Activated CD4-positive, alpha-beta memory T cell treated with anti-CD3 and anti-CD28 coated beads for 36 hours (primary cell): ENCODE measurements around the gene BICRA. TPM values are rescaled to one million over a fixed set of nuclear protein-coding genes. Genes with fewer than 3 reads are reported as not detected.
A peak's percentile ranks its signal among the peaks of the same experiment; 100 is the strongest.
"Not testable (repeated sequence)": the region's sequence is repeated elsewhere in the genome, so short reads cannot be mapped to it uniquely, and the experiment has no call there.

Source experiments
- CTCF ChIA-PET: fragments of 350-600 bp; sonication (Branson Sonifier 250); formaldehyde crosslinking; loops from one replicate; lab custom pipeline; 2021; ENCODE audit warnings: antibody characterized with exemption, inconsistent platforms; lab: Charles Lee
- POLR2A ChIA-PET: fragments of 350-600 bp; sonication (Branson Sonifier 250); formaldehyde crosslinking; loops from one replicate; lab custom pipeline; 2021; ENCODE audit warnings: antibody characterized with exemption; lab: Charles Lee
- DNase-seq: peaks from one replicate; pipeline ENCODE4 v3.0.0-alpha.2; 2020
- H3K27ac Mint-ChIP-seq: one replicate; pipeline ENCODE4 v1.8.0; 2021; ENCODE audit warnings: mixed read lengths
- H3K27me3 Mint-ChIP-seq: one replicate; pipeline ENCODE4 v1.8.0; 2021; ENCODE audit warnings: mixed read lengths
- H3K36me3 Mint-ChIP-seq: one replicate; pipeline ENCODE4 v1.8.0; 2021; ENCODE audit warnings: mixed read lengths
- H3K4me1 Mint-ChIP-seq: one replicate; pipeline ENCODE4 v1.8.0; 2021; ENCODE audit warnings: low read depth, mixed read lengths
- H3K4me3 Mint-ChIP-seq: one replicate; pipeline ENCODE4 v1.8.0; 2021; ENCODE audit warnings: mild to moderate bottlenecking, mixed read lengths
- H3K9me3 Mint-ChIP-seq: one replicate; pipeline ENCODE4 v1.8.0; 2021; ENCODE audit warnings: mixed read lengths
- intact Hi-C: fragments of 100-400 bp; cut with micrococcal nuclease; formaldehyde crosslinking; loops from one replicate; pipeline ENCODE4 v1.15.1; 2023
- total RNA-seq, 2 experiments: library from RNA; stranded (reverse); gene quantifications; one replicate each; pipeline ENCODE4 v1.2.3, GENCODE V29; 2021

The BICRA gene
- total RNA-seq, 2 experiments from 2014 or later, result 11.9 to 14.0 TPM

- H3K9me3 Mint-ChIP-seq, POLR2A ChIA-PET, H3K27ac Mint-ChIP-seq, DNase-seq, H3K27me3 Mint-ChIP-seq: not testable (repeated sequence)
- peaks cover 26% of the 10 kb centered on the region for H3K36me3 Mint-ChIP-seq
- CTCF ChIA-PET, result interaction anchor here (1.0 to 9.8 kb wide), 4 partner anchors 20 to 262 kb away, joined by 4 to 183 read pairs (median 8); partner anchors contain the start of genes EHD2 and KPTN
- peaks cover 49% of the 10 kb centered on the region for H3K4me1 Mint-ChIP-seq
- intact Hi-C loops, result loop anchor here (10.0 kb wide), 1 partner anchor 589 kb away; no protein-coding TSS in a partner anchor
- peak overlapping the region; percentile 99 for H3K4me3 Mint-ChIP-seq
Measured at GRCh38 chr19:47746129-47746528, 137.2 kb downstream of the BICRA start.

DNA sequence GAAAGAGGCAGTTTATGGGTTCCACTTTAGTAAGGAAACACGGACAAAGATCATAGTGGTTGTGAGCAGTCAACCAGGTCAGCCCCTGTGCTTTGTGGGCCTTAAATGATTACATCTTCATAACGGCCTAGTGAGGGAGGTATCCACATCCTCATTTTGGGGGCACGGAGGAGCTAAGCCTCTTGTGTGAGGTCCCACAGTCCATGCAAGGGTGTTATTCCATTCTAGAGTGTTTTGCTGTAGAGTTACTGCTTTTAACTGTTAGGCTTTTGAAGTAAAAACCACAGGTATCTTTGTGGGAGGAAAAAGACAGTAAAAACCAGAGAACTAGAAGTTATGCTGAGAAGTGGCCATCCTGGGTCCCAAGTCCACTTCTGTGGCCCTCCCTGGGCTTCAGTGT lies 140.4 kb downstream of the BICRA start:
- CTCF ChIA-PET, result interaction anchor here (1.1 to 4.0 kb wide), 2 partner anchors 17 to 36 kb away, joined by 3 to 11 read pairs; partner anchors contain the start of gene EHD2
- no peak for DNase-seq
- POLR2A ChIA-PET, result no interaction called here
- Mint-ChIP-seq H3K4me1 (peaks cover 35% of the 10 kb centered on the region), H3K36me3 (peaks cover 47% of the 10 kb centered on the region), H3K9me3 (no peaks in the 10 kb centered on the region), H3K27ac (peak overlapping the region; percentile 47), H3K27me3 (peaks cover 2% of the 10 kb centered on the region), H3K4me3 (no peak overlapping the region)
- intact Hi-C loops, result loop anchor here (10.0 kb wide), 1 partner anchor 585 kb away; no protein-coding TSS in a partner anchor

DNA sequence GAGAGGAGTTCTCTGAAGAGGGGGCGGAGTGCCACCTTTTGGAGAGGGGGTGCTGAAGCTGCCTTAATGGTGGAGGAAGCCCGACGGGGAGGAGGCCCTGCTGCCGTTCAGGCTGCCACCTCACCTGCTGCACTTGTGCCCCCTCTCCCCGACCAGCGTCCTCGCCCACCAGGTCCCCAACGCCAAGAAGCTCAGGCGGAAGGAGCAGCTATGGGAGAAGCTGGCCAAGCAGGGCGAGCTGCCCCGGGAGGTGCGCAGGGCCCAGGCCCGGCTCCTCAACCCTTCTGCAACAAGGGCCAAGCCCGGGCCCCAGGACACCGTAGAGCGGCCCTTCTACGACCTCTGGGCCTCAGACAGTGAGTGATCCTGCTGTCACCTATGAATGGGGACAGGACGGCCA lies 141.8 kb downstream of the BICRA start:
- Mint-ChIP-seq H3K4me1 (peaks cover 25% of the 10 kb centered on the region), H3K27ac (no peak overlapping the region), H3K27me3 (no peaks in the 10 kb centered on the region), H3K4me3 (no peak overlapping the region), H3K9me3 (no peaks in the 10 kb centered on the region), H3K36me3 (peaks cover 42% of the 10 kb centered on the region)
- CTCF ChIA-PET, result interaction anchor here (1.4 to 1.6 kb wide), 2 partner anchors 15 to 38 kb away, joined by 5 read pairs; partner anchors contain the start of gene EHD2
- POLR2A ChIA-PET, result no interaction called here
- no peak for DNase-seq
- intact Hi-C loops, result no loop called here

GRCh38 chr19:47752440-47753211 lies 143.7 kb downstream of the BICRA start:
- H3K27ac Mint-ChIP-seq, result no peak overlapping the region
- intact Hi-C loops, result no loop called here
- H3K36me3 Mint-ChIP-seq, result peaks cover 53% of the 10 kb centered on the region
- H3K4me1 Mint-ChIP-seq, result peaks cover 17% of the 10 kb centered on the region
- POLR2A ChIA-PET, result no interaction called here
- DNase-seq, result no peak
- no peaks in the 10 kb centered on the region for H3K27me3 Mint-ChIP-seq
- H3K4me3 Mint-ChIP-seq, result no peak overlapping the region
- no peaks in the 10 kb centered on the region for H3K9me3 Mint-ChIP-seq
- CTCF ChIA-PET, result interaction anchor here (1.1 to 1.6 kb wide), 3 partner anchors 10 to 40 kb away, joined by 3 to 5 read pairs (median 3); partner anchors contain the start of gene EHD2

Other genes starting within 250 kb of the BICRA start
- under 1 TPM; 0.26 to 0.63 TPM for gene MEIS3, start 189.6 kb upstream of the BICRA start, total RNA-seq
- gene SLC8A2, start 137.2 kb upstream of the BICRA start, total RNA-seq, result under 1 TPM in 1 of 2 experiments, not detected in 1; 0.14 TPM
- gene KPTN, start 124.9 kb upstream of the BICRA start, total RNA-seq, result 1 to 10 TPM; 7.0 to 9.2 TPM
- 10 to 100 TPM; 67.3 to 70.4 TPM for gene NAPA, start 94.1 kb upstream of the BICRA start, total RNA-seq
- under 1 TPM; 0.07 to 0.31 TPM for gene ZNF541, start 36.0 kb upstream of the BICRA start, total RNA-seq
- gene EHD2, start 104.3 kb downstream of the BICRA start, total RNA-seq, result 1 to 10 TPM in 1 of 2 experiments, under 1 TPM in 1; 0.81 to 1.6 TPM
- gene NOP53, start 136.4 kb downstream of the BICRA start, total RNA-seq, result 100 to 1,000 TPM; 259 to 268 TPM
- gene SELENOW, start 169.6 kb downstream of the BICRA start, total RNA-seq, result 100 to 1,000 TPM; 162 to 174 TPM
- gene TPRX1, start 195.4 kb downstream of the BICRA start, total RNA-seq, result not detected
- gene CRX, start 212.8 kb downstream of the BICRA start, total RNA-seq, result not detected